Gastrocnemius medialis (tissue), 4 donors: Measurements from ENCODE around the gene SLC6A20. TPM values are rescaled to one million over a fixed set of nuclear protein-coding genes. Genes with fewer than 3 reads are reported as not detected.

Experiments used
- ATAC-seq, 2 donors: fragments of 150-250 bp; one replicate each; pipeline ENCODE4 v1.9.1; 2016
- DNase-seq, 2 donors: peaks; one replicate each; pipeline ENCODE4 v3.0.0-alpha.2; 2019
- H3K27ac ChIP-seq, 4 donors: fragments of 200-600 bp; sonication (generic); 1 replicate in 1 of 4; 2 replicates in 3 of 4; pipeline ENCODE4 v1.5.1; 2016 to 2018; ENCODE audit warnings: mild to moderate bottlenecking in 2 of 4, moderate library complexity in 1 of 4
- H3K27me3 ChIP-seq, 3 donors: fragments of 200-600 bp; sonication (generic) in 2 of 3; 1 replicate in 1 of 3; 2 replicates in 2 of 3; pipeline versions ENCODE4 v1.5.1 to v1.6.0; 2016 to 2019; ENCODE audit warnings: mild to moderate bottlenecking in 1 of 3, moderate library complexity in 1 of 3
- H3K36me3 ChIP-seq, 2 donors: fragments of 200-600 bp; sonication (generic) in 1 of 2; one replicate each; pipeline ENCODE4 v1.5.1; 2017 to 2018
- H3K4me1 ChIP-seq, 2 donors: fragments of 200-600 bp; sonication (generic) in 1 of 2; one replicate each; pipeline ENCODE4 v1.5.1; 2016 to 2017; ENCODE audit warnings: mild to moderate bottlenecking in 2 of 2
- H3K4me3 ChIP-seq, 4 donors: fragments of 200-600 bp; sonication (generic) in 3 of 4; 1 replicate in 1 of 4; 2 replicates in 3 of 4; pipeline ENCODE4 v1.5.1; 2016 to 2019; ENCODE audit warnings: mild to moderate bottlenecking in 2 of 4
- H3K9me3 ChIP-seq, 3 donors: fragments of 200-600 bp; sonication (generic) in 2 of 3; 1 replicate in 1 of 3; 2 replicates in 2 of 3; pipeline ENCODE4 v1.5.1; 2016 to 2019
- POLR2A ChIP-seq, 2 donors: fragments of 450-650 bp; IDR thresholded peaks; one replicate each; pipeline ENCODE4 v1.6.1; 2017; ENCODE audit warnings: antibody characterized with exemption in 2 of 2, mild to moderate bottlenecking in 2 of 2, moderate library complexity in 2 of 2
- in situ Hi-C, 4 donors: fragments of 200-750 bp; cut with MboI; loops; one replicate each; pipeline versions ENCODE4 v1.15.0 to v1.8.0; 2017; ENCODE audit warnings: low sequenced_read_pairs in 4 of 4
- intact Hi-C: fragments of 100-400 bp; cut with DNase I; formaldehyde crosslinking; loops from one replicate; pipeline ENCODE4 v1.15.1; 2023; ENCODE audit warnings: low total_unique reads
- total RNA-seq, 4 donors: library from RNA; depleted of rRNA; stranded (reverse); fragments of >200 nt; gene quantifications; one replicate each; pipeline versions ENCODE4 v1.1.0 to v1.2.3, GENCODE V29; 2016
- TF ChIP-seq, protein P1 (sequence below), 5 experiments: fragments of 450-650 bp in 3 of 5; fragments of 200-600 bp in 2 of 5; sonication (generic) in 2 of 5; IDR thresholded peaks in 4 of 5; conservative IDR thresholded peaks in 1 of 5; 1 replicate in 4 of 5; 2 replicates in 1 of 5; pipeline ENCODE4 v1.5.1; 2016 to 2019; ENCODE audit warnings: antibody characterized with exemption in 5 of 5, mild to moderate bottlenecking in 3 of 5, moderate library complexity in 3 of 5

The SLC6A20 gene
- total RNA-seq, 4 donors from 2014 or later = 0.49 to 1.5 (median 0.64) TPM

DNA sequence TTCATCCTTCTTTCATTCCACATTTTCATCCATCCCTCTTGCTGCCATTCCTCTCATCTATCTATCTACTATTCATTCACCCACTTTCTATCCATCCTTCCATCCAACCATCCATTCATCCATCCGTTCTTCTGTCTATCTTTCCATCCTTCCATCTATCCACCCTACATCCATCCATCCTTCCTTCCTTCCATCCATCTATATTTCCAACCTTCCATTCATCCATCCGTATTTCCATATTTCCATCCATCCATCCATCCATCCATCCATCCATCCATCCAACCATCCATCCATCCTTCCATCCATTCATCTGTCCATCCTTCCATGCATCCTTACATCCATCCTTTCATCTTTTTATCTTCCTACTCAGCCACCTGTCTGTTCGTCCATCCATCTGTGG, 14.0 kb downstream of the SLC6A20 start:
- H3K36me3 ChIP-seq = no peaks in the 10 kb centered on the region
- H3K27ac ChIP-seq = no peak overlapping the region
- no peak for DNase-seq
- intact Hi-C loops (no loop called here), in situ Hi-C loops (no loop called here)
- no peaks in the 10 kb centered on the region for H3K27me3 ChIP-seq
- no peak for TF ChIP-seq POLR2A (IDR thresholded peaks at IDR 0.05)
- TF ChIP-seq, protein P1, sequence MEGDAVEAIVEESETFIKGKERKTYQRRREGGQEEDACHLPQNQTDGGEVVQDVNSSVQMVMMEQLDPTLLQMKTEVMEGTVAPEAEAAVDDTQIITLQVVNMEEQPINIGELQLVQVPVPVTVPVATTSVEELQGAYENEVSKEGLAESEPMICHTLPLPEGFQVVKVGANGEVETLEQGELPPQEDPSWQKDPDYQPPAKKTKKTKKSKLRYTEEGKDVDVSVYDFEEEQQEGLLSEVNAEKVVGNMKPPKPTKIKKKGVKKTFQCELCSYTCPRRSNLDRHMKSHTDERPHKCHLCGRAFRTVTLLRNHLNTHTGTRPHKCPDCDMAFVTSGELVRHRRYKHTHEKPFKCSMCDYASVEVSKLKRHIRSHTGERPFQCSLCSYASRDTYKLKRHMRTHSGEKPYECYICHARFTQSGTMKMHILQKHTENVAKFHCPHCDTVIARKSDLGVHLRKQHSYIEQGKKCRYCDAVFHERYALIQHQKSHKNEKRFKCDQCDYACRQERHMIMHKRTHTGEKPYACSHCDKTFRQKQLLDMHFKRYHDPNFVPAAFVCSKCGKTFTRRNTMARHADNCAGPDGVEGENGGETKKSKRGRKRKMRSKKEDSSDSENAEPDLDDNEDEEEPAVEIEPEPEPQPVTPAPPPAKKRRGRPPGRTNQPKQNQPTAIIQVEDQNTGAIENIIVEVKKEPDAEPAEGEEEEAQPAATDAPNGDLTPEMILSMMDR (IDR thresholded peaks at IDR 0.05 in 4 of 5, conservative IDR thresholded peaks at IDR 0.05 in 1 of 5) = no peak
- H3K4me1 ChIP-seq = peaks cover 0 to 9% of the 10 kb centered on the region in 2 donors
- H3K9me3 ChIP-seq = no peaks in the 10 kb centered on the region
- no peak overlapping the region for H3K4me3 ChIP-seq
- ATAC-seq = no peak

DNA sequence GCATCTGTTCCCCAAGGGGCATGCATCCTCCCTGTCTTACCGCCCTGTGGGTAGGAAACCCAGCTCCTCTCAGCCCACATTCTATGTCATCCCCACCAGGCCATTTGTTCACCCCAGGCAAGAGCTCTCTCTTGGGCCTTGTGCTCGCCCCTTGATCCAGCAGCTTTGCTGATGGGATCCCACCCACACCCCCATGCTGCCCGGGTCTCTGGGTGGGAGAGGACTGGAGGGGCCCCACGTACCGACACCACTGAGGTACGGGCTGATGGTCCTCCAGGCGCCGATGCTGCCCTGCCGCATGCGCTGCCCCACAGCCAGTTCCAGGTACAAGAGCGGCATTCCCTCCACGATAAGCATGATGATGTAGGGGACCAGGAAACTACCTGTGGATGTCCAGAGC, 14.5 kb downstream of the SLC6A20 start:
- Histone ChIP-seq H3K4me1 (peaks cover 0 to 9% of the 10 kb centered on the region in 2 donors), H3K27me3 (no peaks in the 10 kb centered on the region), H3K36me3 (no peaks in the 10 kb centered on the region), H3K9me3 (no peaks in the 10 kb centered on the region), H3K27ac (no peak overlapping the region), H3K4me3 (no peak overlapping the region)
- in situ Hi-C loops = no loop called here
- intact Hi-C loops = no loop called here
- DNase-seq (no peak), ATAC-seq (no peak)
- TF ChIP-seq POLR2A (IDR thresholded peaks at IDR 0.05) = no peak
- TF ChIP-seq, protein P1 (IDR thresholded peaks at IDR 0.05 in 4 of 5, conservative IDR thresholded peaks at IDR 0.05 in 1 of 5) = no peak

DNA sequence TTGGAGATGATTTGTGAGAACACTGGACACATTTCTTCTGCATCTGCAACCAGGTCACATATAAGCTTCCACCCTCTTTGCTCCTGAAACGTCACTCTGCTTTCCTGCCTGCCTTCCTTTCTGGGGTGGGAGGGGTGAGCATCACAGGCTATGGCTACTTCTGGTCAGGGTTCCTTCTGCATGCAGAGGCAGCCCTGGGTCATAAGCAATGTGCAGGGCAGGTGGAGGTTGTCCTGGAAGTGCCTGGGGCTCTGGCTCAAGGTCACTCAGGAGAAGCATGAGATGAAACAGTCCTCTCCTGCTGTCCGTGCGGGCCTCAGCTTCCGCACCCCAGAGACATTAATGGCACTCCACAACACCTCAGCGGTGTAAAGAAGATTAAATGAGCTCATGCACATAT, 15.1 kb downstream of the SLC6A20 start:
- H3K4me1 ChIP-seq = peaks cover 0 to 9% of the 10 kb centered on the region in 2 donors
- no peaks in the 10 kb centered on the region for H3K36me3 ChIP-seq
- TF ChIP-seq, protein P1 (IDR thresholded peaks at IDR 0.05 in 4 of 5, conservative IDR thresholded peaks at IDR 0.05 in 1 of 5) = no peak
- no peak for TF ChIP-seq POLR2A (IDR thresholded peaks at IDR 0.05)
- H3K27ac ChIP-seq = no peak overlapping the region
- in situ Hi-C loops (no loop called here), intact Hi-C loops (no loop called here)
- ATAC-seq (no peak), DNase-seq (no peak)
- no peaks in the 10 kb centered on the region for H3K27me3 ChIP-seq
- H3K4me3 ChIP-seq = no peak overlapping the region
- H3K9me3 ChIP-seq = no peaks in the 10 kb centered on the region

DNA sequence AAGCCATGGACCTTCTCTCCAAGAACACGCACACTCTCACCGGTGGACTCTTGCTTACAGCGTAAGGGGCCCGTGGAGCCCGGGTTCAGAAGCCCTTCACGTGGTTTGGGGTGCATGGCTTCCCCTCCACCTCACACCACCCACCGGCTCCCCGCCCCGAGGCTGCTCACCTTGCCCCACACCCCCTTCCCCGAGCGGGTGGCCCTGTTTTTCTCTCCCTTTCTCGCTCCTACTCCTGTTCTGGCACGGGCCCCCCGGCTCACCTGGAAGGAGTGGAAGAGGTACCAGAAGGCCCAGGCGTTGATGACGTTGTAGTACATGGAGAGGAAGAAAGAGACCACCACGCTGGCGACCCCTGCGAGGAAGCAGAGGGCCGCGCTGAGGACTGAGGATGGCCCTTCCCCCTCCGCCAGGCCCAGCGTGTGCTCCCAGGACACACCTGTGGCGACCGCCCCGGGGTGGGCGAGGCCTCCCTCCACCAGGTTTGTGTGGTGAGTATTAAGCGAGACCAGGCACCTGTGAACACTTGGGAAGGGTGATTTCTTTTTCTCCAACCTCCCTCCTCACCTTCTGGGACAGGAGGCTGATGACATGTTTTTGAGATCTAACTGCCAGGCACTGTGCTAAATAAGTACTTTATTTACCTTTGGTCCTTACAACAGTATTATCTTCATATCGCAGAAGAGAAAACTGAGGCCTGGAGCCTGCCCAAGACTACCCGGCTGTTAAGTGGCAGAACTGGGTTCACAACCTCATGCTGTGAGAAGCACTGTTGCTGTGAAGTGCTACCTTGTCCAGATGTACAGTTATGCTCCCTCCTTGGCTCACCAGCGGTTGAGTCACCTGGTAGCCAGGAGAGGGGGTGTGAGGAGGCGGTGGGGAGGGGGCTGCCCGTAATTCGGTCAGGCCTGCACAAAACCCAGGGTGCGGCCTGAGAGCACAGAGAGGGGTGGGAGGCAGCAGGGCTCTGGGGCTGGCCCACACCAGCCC, 16.3 kb downstream of the SLC6A20 start:
- DNase-seq = no peak
- in situ Hi-C loops = no loop called here
- Histone ChIP-seq H3K4me1 (peaks cover 0 to 9% of the 10 kb centered on the region in 2 donors), H3K27me3 (no peaks in the 10 kb centered on the region), H3K36me3 (no peaks in the 10 kb centered on the region), H3K9me3 (no peaks in the 10 kb centered on the region), H3K4me3 (no peak overlapping the region), H3K27ac (no peak overlapping the region)
- no peak for TF ChIP-seq POLR2A (IDR thresholded peaks at IDR 0.05)
- TF ChIP-seq, protein P1 (IDR thresholded peaks at IDR 0.05 in 4 of 5, conservative IDR thresholded peaks at IDR 0.05 in 1 of 5) = no peak
- no peak for ATAC-seq
- intact Hi-C loops = no loop called here
